HG03378 (cell line): ENCODE measurements around the gene AKNA.

Source experiments
- ATAC-seq: cut with Tn5 transposase; IDR thresholded peaks from one replicate; pipeline ENCODE4 v1.9.1; 2021; ENCODE audit warnings: mild to moderate bottlenecking, moderate library complexity; ENCODE audit not compliant: unreplicated experiment

The AKNA gene

GRCh38 chr9:114382699-114383520, 4.9 kb downstream of the AKNA start:
- no peak for ATAC-seq

DNA sequence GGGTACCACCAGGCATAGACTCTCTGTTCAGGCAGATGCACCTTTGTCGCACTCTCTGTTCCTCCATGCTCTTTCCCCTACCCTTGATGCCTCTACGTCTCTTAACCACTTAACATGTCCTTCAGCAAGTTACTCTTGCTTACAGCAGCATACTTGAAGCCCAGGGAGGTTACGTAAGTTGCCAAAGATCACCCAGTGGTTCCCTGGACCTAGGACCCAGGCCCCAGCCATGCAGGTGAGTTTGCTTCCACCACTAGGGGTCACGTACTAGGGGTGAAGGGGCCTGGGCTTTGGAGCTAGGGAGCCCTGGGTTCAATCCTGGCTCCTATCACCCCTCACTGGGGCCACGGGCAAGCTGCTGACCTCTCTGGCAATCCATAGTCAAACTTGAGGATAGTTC, 8.9 kb downstream of the AKNA start:
- no peak for ATAC-seq

GRCh38 chr9:114378016-114378415, 9.8 kb downstream of the AKNA start:
- ATAC-seq = no peak

DNA sequence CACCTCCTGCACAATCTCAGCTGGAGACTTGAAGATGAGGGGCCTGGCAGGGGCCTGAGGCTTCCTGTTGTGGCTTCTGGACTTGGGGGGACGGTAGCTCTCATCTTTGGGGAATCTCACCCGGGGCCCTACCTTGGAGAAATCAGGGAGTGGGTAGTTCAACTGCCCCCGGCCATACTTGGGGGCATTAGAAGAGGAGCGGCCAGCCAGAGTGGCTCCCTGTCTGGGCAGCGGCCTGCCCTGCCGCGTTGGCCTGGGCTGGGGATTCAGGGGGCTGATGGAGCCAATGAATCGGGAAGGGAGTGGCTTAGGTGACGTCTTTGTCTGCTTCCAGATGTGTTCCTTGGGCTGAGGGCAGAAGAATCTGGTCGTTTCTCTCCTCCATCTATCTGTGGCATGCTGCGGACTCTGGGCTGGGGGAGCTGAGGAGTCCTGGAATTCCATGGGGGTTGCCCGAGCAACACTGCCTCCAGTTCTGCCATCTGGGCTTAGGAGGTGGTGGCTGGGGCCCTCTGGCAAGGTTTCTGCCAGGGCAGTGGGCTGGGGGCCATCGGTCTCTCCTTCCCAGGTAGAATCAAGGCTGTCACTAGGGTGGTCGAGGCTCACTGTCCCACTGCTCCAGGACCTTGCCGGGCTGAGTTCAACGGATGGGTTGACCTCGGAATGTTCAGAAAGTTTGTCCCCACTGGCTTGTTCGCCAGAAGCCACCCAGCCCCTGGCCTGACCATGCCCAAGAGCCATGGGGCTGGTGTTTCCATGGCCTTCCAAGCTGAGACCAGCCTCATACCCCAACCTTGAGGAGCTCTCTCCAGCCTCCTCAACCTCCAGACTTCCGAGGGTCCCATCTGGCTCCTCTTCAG, 11.0 kb downstream of the AKNA start:
- no peak for ATAC-seq

GRCh38 chr9:114375386-114376175, 12.2 kb downstream of the AKNA start:
- no peak for ATAC-seq

- ATAC-seq = no peak
These were observed 12.8 kb downstream of the AKNA start for GRCh38 chr9:114374936-114375335.

DNA sequence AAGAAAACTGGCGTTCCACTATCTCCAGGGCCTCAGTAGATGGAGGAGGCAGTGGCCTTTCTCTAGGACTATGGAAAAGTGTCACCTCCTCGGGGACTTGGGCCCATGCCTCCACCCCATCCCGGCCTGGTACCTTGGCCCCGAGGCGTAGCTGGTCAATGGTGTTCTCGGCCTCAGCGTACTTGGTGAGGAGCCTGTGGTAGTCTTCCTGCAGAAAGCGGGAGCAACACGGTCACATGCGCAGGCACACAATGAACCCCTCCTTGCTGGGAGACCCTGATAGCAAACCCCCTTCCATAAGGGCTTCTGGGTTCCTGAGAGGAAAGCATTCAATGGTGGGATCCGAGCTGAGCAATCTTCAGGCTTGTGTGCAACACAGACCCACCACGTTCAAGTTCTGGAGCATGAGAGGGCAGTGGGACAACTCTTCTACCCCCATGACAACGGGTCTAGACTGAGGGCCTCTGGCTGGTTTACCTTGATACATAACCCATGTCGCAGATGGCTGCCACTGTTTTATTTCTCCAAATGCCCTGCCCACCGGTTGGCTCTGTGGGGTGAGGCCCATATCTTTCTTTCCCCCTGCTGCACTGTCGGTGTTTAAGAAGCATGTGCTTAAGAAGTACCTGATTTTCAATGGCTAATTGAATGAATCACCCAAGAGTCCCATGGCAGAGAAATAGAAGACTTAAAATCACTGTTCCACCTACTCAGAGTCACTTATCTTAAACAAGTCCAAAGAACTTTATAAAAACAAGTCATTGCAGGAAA, 13.6 kb downstream of the AKNA start:
- no peak for ATAC-seq

- peak; percentile 90 for ATAC-seq
These were observed 14.8 kb downstream of the AKNA start for GRCh38 chr9:114372921-114373448.

- ATAC-seq = no peak
These were observed 15.5 kb downstream of the AKNA start for GRCh38 chr9:114371973-114372917.

DNA sequence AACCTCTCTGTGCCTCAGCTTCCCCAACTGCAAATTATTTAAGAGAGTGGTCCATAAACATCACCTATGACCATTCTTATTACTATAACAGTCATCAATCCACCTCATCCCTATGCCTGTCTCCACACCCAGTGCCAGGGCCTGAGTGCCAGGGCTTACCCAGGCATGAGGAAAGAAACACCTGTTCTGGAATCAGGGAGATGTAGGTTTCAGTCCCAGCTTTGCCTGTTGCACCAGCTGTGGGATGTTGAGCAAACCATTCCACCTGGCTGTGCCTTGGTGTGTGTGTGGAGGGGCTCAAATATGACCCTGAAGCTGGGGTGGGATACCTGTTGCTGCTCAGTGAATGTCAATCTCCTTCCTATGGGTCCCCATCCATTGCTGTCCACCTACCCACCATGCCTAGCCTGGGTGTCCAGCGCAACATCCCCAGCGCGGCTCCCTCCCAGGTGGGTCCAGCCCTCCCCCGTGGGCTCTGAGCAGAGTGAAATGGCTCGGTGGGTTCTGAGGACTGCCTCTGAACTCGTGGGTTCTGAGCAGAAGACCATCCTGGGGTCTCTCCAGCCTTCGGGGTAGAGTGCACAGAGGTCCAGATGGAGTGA, 16.3 kb downstream of the AKNA start:
- ATAC-seq = no peak

GRCh38 chr9:114370968-114371320, 16.8 kb downstream of the AKNA start:
- ATAC-seq = no peak

GRCh38 chr9:114370251-114370967, 17.4 kb downstream of the AKNA start:
- ATAC-seq = no peak

DNA sequence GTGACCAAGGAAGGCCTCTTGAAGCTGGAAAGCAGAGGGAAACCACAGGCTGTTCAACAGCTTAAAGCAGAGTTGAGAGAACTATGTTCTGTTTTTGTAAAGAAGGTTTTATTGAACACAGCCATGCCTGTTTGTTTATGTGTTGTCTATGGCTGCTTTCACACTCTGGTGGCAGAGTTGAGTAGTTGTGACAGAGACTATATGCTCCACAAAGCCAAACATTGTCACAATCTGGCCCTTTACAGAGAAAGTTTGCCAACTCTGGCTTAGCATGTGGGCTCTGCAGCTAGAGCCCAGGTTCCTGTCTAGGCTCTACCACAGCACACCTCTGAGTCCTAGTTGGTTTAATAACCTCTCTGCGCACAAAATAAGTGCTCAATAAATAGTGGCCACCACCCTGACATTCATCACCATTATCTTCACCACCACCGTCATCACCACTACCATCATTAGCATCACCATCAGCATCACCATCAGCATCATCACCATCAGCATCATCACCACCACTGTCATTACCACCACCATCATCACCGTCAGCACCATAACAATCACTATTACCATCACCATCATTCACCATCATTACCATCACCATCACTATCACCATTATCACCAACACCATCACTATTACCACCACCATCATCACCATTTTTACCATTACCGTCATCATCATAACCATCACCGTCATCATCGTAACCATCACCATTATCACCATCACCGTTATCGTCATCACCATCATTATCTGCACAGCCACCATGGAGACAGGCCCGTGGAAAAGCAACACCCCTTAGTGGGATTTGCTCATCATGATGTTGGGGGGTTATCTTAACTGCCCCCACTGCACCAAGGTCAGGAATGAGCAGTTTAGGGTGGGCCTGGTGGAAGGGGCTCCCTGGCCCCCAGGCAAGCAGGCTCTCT, 18.3 kb downstream of the AKNA start:
- no peak for ATAC-seq

GRCh38 chr9:114367772-114368569, 19.8 kb downstream of the AKNA start:
- ATAC-seq = no peak

DNA sequence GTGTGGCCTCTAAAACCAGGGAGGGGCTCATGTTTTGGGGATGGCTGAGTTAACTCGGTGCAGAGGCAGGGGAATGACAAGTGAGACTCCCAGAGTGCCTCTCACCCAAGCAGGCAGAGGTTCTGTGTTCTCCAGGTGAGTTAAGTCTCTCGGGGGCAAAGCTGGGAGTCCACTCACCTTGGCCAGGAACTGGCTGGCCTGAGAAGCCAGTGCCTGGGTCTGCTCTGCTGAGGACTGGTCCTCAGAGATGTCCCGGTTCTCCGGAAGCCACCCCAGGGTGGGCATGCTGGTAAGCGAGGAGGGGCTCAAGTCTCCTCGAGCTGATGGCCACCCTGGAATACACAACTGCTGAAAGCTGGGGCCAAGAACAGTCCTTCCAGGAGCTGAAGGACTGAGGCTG, 20.4 kb downstream of the AKNA start:
- no peak for ATAC-seq
